K562 (cell line): ENCODE data around the gene PCBP3. TPM values are rescaled to one million over a fixed set of nuclear protein-coding genes. Genes with fewer than 3 reads are reported as not detected.

ENCODE experiments used
- CBX5 ChIP-seq: IDR thresholded peaks from 2 replicates; pipeline ENCODE4 v1.6.1; 2014; ENCODE audit warnings: low read depth, borderline replicate concordance
- FIP1L1 ChIP-seq: fragments of 200-400 bp; formaldehyde crosslinking; IDR thresholded peaks from 2 replicates; pipeline ENCODE4 v1.6.1; 2018; ENCODE audit warnings: mild to moderate bottlenecking, low read depth, low read length; ENCODE audit not compliant: poor library complexity, severe bottlenecking
- MCM3 ChIP-seq: fragments of 450-650 bp; IDR thresholded peaks from 2 replicates; pipeline ENCODE4 v1.6.1; 2016
- NCOA2 ChIP-seq, 2 experiments: fragments of 450-650 bp; IDR thresholded peaks; 2 replicates each; pipeline ENCODE4 v1.6.1; 2018; ENCODE audit warnings: mild to moderate bottlenecking in 2 of 2, moderate library complexity in 1 of 2; ENCODE audit not compliant: partially characterized antibody in 2 of 2
- RBM39 ChIP-seq: fragments of 200-400 bp; formaldehyde crosslinking; optimal IDR thresholded peaks from 2 replicates; pipeline ENCODE3; 2018; ENCODE audit warnings: low read depth, low read length
- polyA plus RNA-seq, 8 experiments: library from polyadenylated mRNA; depleted of rRNA in 4 of 8; stranded (reverse) in 5 of 8; unstranded in 3 of 8; fragments of >200 nt; fragmentation: Nextera tagmentation in 2 of 8; fragmentation: Illumina TruSeq in 1 of 8; extraction: Ambion mirVana in 2 of 8; extraction: Trizol in 1 of 8; gene quantifications; 2 replicates each; pipeline versions ENCODE4 v1.2.1 to v1.2.3, GENCODE V29; 2011 to 2014; ENCODE audit warnings: inconsistent platforms in 1 of 8, missing spikeins in 1 of 8
- total RNA-seq, 7 experiments: library from RNA; depleted of rRNA in 6 of 7; stranded (reverse); fragments of >200 nt in 6 of 7; fragmentation: Illumina TruSeq in 2 of 7; extraction: Trizol in 2 of 7; gene quantifications; 2 replicates each; pipeline versions ENCODE4 v1.2.1 to v1.2.3, GENCODE V29; 2011 to 2021; ENCODE audit warnings: low replicate concordance in 1 of 7
- TF ChIP-seq, protein P1 (sequence below): sonication (generic); formaldehyde crosslinking; IDR thresholded peaks from 2 replicates; pipeline ENCODE4 v1.9.0; 2022; ENCODE audit warnings: mild to moderate bottlenecking, missing genetic modification reagents
- TF ChIP-seq, protein P2 (sequence below): fragments of 250-450 bp; sonication (Bioruptor Pico); IDR thresholded peaks from 2 replicates; pipeline ENCODE4 v1.9.0; 2021; ENCODE audit warnings: mild to moderate bottlenecking, inconsistent platforms
- TF ChIP-seq, protein P3 (sequence below): fragments of 450-650 bp; IDR thresholded peaks from 2 replicates; pipeline ENCODE4 v1.6.1; 2016; ENCODE audit warnings: mild to moderate bottlenecking, moderate library complexity
- TF ChIP-seq, protein P4 (sequence below): fragments of 150-350 bp; conservative IDR thresholded peaks from 2 replicates; pipeline ENCODE4 v1.6.1; 2014; ENCODE audit warnings: low read length

The PCBP3 gene
- total and polyA plus RNA-seq, 9 of the 15 experiments (the other 6 are each of a cell fraction or from before 2014, with no cell fraction given), result 0.18 TPM; not detected in 8

DNA sequence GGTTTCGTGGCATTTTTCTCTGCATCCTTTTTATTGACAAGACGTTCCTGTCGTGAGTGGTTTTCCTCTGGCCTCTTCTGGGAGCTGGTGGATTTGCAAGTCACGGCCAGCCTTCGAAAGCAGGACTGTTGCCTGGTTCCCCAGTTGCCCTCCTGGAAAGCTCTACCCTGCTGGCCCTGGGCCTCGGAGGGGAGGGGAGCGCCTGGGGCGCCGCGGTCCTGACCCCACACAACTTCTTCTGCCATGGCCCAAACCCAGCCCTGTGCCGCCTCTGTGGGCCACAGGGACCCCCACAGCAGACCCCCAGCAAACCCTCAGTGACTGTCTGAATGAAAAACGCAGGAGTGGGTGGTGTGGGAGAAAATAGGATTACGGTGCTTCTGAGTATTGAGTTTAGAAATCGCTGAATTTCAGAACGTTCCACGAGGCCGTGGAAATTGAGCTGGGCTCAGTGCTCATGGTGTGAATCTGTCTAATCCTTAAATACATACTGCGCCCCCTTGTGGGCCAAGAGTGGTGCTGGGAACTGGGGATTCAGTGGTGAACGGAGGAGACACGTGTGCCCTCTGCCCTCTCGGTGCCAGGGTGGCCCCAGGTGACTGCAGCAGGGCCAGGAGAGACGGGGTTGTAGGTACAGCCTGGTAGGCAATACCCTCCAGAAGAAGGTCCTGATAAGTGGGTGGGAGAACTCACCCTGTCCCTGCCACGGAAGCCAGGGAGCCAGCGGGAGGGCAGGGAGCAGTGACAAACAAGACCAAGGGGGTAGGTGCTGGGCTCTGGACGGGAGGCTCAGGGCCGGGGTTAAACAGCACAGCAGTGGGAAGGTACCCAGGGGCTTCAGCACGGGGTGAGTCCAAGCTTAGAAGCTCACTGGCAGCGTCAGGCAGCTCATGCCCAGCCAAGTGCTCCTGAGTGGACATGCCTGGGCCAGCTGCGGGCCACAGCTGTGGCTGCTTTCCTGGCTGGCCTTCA, 236.9 kb downstream of the PCBP3 start (continued):
- TF ChIP-seq, protein P1, sequence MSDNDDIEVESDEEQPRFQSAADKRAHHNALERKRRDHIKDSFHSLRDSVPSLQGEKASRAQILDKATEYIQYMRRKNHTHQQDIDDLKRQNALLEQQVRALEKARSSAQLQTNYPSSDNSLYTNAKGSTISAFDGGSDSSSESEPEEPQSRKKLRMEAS (CRISPR knock-in tag), result 0 out of 2 replicates have a peak, but pooled peaks have one; percentile 12
- TF ChIP-seq CBX5 (no peak), FIP1L1 (no peak), RBM39 (no peak), NCOA2 (IDR thresholded peaks at IDR 0.05; ENCODE audit: partially characterized antibody in 2 of 2) (no peak), MCM3 (no peak)
- TF ChIP-seq, protein P2, sequence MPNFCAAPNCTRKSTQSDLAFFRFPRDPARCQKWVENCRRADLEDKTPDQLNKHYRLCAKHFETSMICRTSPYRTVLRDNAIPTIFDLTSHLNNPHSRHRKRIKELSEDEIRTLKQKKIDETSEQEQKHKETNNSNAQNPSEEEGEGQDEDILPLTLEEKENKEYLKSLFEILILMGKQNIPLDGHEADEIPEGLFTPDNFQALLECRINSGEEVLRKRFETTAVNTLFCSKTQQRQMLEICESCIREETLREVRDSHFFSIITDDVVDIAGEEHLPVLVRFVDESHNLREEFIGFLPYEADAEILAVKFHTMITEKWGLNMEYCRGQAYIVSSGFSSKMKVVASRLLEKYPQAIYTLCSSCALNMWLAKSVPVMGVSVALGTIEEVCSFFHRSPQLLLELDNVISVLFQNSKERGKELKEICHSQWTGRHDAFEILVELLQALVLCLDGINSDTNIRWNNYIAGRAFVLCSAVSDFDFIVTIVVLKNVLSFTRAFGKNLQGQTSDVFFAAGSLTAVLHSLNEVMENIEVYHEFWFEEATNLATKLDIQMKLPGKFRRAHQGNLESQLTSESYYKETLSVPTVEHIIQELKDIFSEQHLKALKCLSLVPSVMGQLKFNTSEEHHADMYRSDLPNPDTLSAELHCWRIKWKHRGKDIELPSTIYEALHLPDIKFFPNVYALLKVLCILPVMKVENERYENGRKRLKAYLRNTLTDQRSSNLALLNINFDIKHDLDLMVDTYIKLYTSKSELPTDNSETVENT, result no peak
- TF ChIP-seq, protein P3, sequence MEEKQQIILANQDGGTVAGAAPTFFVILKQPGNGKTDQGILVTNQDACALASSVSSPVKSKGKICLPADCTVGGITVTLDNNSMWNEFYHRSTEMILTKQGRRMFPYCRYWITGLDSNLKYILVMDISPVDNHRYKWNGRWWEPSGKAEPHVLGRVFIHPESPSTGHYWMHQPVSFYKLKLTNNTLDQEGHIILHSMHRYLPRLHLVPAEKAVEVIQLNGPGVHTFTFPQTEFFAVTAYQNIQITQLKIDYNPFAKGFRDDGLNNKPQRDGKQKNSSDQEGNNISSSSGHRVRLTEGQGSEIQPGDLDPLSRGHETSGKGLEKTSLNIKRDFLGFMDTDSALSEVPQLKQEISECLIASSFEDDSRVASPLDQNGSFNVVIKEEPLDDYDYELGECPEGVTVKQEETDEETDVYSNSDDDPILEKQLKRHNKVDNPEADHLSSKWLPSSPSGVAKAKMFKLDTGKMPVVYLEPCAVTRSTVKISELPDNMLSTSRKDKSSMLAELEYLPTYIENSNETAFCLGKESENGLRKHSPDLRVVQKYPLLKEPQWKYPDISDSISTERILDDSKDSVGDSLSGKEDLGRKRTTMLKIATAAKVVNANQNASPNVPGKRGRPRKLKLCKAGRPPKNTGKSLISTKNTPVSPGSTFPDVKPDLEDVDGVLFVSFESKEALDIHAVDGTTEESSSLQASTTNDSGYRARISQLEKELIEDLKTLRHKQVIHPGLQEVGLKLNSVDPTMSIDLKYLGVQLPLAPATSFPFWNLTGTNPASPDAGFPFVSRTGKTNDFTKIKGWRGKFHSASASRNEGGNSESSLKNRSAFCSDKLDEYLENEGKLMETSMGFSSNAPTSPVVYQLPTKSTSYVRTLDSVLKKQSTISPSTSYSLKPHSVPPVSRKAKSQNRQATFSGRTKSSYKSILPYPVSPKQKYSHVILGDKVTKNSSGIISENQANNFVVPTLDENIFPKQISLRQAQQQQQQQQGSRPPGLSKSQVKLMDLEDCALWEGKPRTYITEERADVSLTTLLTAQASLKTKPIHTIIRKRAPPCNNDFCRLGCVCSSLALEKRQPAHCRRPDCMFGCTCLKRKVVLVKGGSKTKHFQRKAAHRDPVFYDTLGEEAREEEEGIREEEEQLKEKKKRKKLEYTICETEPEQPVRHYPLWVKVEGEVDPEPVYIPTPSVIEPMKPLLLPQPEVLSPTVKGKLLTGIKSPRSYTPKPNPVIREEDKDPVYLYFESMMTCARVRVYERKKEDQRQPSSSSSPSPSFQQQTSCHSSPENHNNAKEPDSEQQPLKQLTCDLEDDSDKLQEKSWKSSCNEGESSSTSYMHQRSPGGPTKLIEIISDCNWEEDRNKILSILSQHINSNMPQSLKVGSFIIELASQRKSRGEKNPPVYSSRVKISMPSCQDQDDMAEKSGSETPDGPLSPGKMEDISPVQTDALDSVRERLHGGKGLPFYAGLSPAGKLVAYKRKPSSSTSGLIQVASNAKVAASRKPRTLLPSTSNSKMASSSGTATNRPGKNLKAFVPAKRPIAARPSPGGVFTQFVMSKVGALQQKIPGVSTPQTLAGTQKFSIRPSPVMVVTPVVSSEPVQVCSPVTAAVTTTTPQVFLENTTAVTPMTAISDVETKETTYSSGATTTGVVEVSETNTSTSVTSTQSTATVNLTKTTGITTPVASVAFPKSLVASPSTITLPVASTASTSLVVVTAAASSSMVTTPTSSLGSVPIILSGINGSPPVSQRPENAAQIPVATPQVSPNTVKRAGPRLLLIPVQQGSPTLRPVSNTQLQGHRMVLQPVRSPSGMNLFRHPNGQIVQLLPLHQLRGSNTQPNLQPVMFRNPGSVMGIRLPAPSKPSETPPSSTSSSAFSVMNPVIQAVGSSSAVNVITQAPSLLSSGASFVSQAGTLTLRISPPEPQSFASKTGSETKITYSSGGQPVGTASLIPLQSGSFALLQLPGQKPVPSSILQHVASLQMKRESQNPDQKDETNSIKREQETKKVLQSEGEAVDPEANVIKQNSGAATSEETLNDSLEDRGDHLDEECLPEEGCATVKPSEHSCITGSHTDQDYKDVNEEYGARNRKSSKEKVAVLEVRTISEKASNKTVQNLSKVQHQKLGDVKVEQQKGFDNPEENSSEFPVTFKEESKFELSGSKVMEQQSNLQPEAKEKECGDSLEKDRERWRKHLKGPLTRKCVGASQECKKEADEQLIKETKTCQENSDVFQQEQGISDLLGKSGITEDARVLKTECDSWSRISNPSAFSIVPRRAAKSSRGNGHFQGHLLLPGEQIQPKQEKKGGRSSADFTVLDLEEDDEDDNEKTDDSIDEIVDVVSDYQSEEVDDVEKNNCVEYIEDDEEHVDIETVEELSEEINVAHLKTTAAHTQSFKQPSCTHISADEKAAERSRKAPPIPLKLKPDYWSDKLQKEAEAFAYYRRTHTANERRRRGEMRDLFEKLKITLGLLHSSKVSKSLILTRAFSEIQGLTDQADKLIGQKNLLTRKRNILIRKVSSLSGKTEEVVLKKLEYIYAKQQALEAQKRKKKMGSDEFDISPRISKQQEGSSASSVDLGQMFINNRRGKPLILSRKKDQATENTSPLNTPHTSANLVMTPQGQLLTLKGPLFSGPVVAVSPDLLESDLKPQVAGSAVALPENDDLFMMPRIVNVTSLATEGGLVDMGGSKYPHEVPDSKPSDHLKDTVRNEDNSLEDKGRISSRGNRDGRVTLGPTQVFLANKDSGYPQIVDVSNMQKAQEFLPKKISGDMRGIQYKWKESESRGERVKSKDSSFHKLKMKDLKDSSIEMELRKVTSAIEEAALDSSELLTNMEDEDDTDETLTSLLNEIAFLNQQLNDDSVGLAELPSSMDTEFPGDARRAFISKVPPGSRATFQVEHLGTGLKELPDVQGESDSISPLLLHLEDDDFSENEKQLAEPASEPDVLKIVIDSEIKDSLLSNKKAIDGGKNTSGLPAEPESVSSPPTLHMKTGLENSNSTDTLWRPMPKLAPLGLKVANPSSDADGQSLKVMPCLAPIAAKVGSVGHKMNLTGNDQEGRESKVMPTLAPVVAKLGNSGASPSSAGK, result peak; percentile 19; the same call in 1 of the 2 replicates
- TF ChIP-seq, protein P4, sequence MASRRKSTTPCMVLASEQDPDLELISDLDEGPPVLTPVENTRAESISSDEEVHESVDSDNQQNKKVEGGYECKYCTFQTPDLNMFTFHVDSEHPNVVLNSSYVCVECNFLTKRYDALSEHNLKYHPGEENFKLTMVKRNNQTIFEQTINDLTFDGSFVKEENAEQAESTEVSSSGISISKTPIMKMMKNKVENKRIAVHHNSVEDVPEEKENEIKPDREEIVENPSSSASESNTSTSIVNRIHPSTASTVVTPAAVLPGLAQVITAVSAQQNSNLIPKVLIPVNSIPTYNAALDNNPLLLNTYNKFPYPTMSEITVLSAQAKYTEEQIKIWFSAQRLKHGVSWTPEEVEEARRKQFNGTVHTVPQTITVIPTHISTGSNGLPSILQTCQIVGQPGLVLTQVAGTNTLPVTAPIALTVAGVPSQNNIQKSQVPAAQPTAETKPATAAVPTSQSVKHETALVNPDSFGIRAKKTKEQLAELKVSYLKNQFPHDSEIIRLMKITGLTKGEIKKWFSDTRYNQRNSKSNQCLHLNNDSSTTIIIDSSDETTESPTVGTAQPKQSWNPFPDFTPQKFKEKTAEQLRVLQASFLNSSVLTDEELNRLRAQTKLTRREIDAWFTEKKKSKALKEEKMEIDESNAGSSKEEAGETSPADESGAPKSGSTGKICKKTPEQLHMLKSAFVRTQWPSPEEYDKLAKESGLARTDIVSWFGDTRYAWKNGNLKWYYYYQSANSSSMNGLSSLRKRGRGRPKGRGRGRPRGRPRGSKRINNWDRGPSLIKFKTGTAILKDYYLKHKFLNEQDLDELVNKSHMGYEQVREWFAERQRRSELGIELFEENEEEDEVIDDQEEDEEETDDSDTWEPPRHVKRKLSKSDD, result no peak
